GM06990 (cell line): ENCODE data around the gene USP6.

Experiments used
- DNase-seq: peaks from one replicate; pipeline ENCODE4 v3.0.0-alpha.2; 2011; ENCODE audit not compliant: insufficient read length; ENCODE audit errors: extremely low read depth
- H3K27me3 ChIP-seq: replicated peaks from 2 replicates; pipeline ENCODE4 v1.6.0; 2011; ENCODE audit warnings: low read length; ENCODE audit not compliant: control insufficient read depth, insufficient read depth
- H3K36me3 ChIP-seq: 2 replicates; pipeline ENCODE4 v1.5.1; 2011; ENCODE audit warnings: low read length; ENCODE audit not compliant: control insufficient read depth, insufficient read depth
- H3K4me3 ChIP-seq: replicated peaks from 2 replicates; pipeline ENCODE4 v1.5.1; 2011; ENCODE audit warnings: low read depth, mild to moderate bottlenecking, control low read depth, low read length
- TF ChIP-seq, protein P1 (sequence below): IDR thresholded peaks from 2 replicates; pipeline ENCODE4 v1.5.1; 2011; ENCODE audit warnings: low read length, control low read depth, mild to moderate bottlenecking, inconsistent platforms; ENCODE audit not compliant: insufficient read depth, poor library complexity, severe bottlenecking

USP6 gene

DNA sequence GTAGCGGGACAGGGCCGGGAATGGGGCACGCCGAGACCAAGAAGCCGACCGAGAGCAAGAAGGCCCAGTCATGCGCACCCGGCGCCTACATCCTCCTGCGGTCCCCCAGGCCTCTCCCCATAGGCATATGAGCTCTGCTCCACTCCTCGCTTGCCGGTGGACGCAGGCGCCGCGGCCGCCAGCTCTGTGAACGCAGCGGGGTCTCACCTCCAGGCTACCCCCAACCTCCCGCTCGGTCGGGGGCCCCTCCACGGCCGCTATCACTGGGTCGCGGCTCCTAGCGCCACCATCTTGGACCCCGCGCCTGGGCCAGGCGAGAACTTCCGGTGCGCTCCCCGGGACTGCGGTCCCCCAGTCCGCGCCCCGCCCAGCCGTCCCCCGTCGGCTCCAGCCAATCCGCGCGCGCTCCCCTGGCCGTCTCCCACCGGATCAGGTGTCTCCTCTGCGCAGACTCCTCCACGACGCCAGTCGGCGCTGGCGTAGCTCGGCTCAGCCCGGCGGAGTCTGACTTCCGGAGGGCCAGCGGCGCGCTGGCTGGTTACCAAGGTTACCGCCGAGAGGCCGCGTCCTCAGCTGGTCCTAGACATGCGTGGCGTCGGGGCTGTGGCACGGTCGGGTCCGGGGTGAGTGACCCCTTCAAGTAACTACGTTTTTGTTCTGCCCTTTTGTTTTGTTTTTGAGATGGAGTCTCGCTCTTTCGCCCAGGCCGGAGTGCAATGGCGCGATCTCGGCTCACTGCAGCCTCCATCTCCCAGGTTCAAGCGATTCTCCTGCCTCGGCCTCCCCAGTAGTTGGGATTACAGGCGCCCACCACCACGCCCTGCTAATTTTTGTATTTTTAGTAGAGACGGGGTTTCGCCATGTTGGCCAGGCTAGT, 75.9 kb downstream of the USP6 start, which contains the start of gene ZNF594:
TSS of gene ZNF594 (minus strand) at position 328 of the 877 bp plus-strand sequence. CDS start 7,612 bp downstream, outside the sequence.
- TF ChIP-seq, protein P1, sequence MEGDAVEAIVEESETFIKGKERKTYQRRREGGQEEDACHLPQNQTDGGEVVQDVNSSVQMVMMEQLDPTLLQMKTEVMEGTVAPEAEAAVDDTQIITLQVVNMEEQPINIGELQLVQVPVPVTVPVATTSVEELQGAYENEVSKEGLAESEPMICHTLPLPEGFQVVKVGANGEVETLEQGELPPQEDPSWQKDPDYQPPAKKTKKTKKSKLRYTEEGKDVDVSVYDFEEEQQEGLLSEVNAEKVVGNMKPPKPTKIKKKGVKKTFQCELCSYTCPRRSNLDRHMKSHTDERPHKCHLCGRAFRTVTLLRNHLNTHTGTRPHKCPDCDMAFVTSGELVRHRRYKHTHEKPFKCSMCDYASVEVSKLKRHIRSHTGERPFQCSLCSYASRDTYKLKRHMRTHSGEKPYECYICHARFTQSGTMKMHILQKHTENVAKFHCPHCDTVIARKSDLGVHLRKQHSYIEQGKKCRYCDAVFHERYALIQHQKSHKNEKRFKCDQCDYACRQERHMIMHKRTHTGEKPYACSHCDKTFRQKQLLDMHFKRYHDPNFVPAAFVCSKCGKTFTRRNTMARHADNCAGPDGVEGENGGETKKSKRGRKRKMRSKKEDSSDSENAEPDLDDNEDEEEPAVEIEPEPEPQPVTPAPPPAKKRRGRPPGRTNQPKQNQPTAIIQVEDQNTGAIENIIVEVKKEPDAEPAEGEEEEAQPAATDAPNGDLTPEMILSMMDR: peak; percentile 84
- Histone ChIP-seq H3K4me3 (peak within 1 kb of the TSS; percentile 97), H3K27me3 (no peaks in the 10 kb centered on the region), H3K36me3 (peaks cover 3% of the 10 kb centered on the region)
- peak; percentile 99 for DNase-seq

GRCh38 chr17:5194346-5194745, 78.5 kb downstream of the USP6 start:
- Histone ChIP-seq H3K4me3 (no peak overlapping the region), H3K36me3 (peaks cover under 1% of the 10 kb centered on the region), H3K27me3 (no peaks in the 10 kb centered on the region)
- TF ChIP-seq, protein P1: no peak
- DNase-seq: no peak

GRCh38 chr17:5198472-5198871, 82.6 kb downstream of the USP6 start:
- H3K27me3 ChIP-seq: no peaks in the 10 kb centered on the region
- peak; percentile 52 for DNase-seq
- TF ChIP-seq, protein P1: peak; percentile 6
- H3K4me3 ChIP-seq: no peak overlapping the region
- no peaks in the 10 kb centered on the region for H3K36me3 ChIP-seq

DNA sequence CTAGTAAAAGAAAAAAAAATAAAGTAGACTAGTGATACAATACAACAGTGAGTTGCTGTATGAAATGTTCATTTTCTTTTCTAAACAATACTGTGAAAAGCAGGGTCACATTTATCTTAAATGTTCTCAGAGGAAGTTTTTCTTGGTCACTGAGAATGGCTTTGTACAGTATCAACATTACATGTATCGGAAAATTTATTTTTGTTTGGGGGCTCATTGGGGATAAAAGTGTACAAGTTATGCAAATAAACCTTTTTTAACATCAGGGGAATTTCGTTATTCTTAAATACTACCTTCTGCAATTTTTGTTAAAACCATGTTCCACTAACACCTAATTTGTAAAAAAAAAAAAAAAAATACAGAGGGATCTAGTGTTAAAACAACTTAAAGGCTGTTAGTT, 84.5 kb downstream of the USP6 start:
- Histone ChIP-seq H3K27me3 (no peaks in the 10 kb centered on the region), H3K4me3 (no peak overlapping the region), H3K36me3 (no peaks in the 10 kb centered on the region)
- TF ChIP-seq, protein P1: no peak
- DNase-seq: peak; percentile 55

- H3K36me3 ChIP-seq: no peaks in the 10 kb centered on the region
- DNase-seq: no peak
These were observed 85.2 kb downstream of the USP6 start for GRCh38 chr17:5201011-5201410.

More at GRCh38 chr17:5201011-5201410, 85.2 kb downstream of the USP6 start:
- Histone ChIP-seq H3K4me3 (no peak overlapping the region), H3K27me3 (no peaks in the 10 kb centered on the region)
- TF ChIP-seq, protein P1: no peak
